HepG2 (cell line): ENCODE measurements around the gene CD19. TPM values are rescaled to one million over a fixed set of nuclear protein-coding genes. Genes with fewer than 3 reads are reported as not detected.
A peak's percentile ranks its signal among the peaks of the same experiment; 100 is the strongest.

Source experiments
- CREB1 ChIP-seq, 2 experiments: fragments of 450-650 bp in 1 of 2; IDR thresholded peaks; 2 replicates each; pipeline ENCODE4 v1.6.1; 2016 to 2017; ENCODE audit warnings: control low read depth in 1 of 2, mild to moderate bottlenecking in 1 of 2, missing compliant biosample characterization in 1 of 2, missing genetic modification characterization in 1 of 2
- MLXIP ChIP-seq: sonication (generic); formaldehyde crosslinking; IDR thresholded peaks from 2 replicates; pipeline ENCODE4 v1.9.0; 2021; ENCODE audit warnings: missing genetic modification reagents, borderline replicate concordance
- ZFX ChIP-seq: sonication (generic); formaldehyde crosslinking; IDR thresholded peaks from 2 replicates; pipeline ENCODE4 v1.4.0; 2020; ENCODE audit warnings: mild to moderate bottlenecking, low read depth, missing genetic modification reagents, moderate library complexity
- ZNF800 ChIP-seq: sonication (generic); formaldehyde crosslinking; IDR thresholded peaks from 2 replicates; pipeline ENCODE4 v1.4.0; 2020; ENCODE audit warnings: missing genetic modification reagents
- polyA plus RNA-seq, 8 experiments: library from polyadenylated mRNA; depleted of rRNA in 3 of 8; stranded (reverse) in 7 of 8; unstranded in 1 of 8; fragments of >200 nt; fragmentation: Illumina TruSeq in 4 of 8; extraction: Trizol in 4 of 8; gene quantifications; 2 replicates each; pipeline versions ENCODE4 v1.2.1 to v1.2.3, GENCODE V29; 2011 to 2016; ENCODE audit warnings: low read depth in 4 of 8, missing spikeins in 1 of 8, mixed read lengths in 1 of 8; ENCODE audit not compliant: insufficient read depth in 1 of 8
- total RNA-seq, 5 experiments: library from RNA; depleted of rRNA; stranded (reverse); fragments of >200 nt; fragmentation: Illumina TruSeq; extraction: Trizol; gene quantifications; 2 replicates each; pipeline ENCODE4 v1.2.3, GENCODE V29; 2016; ENCODE audit warnings: low read depth in 1 of 5
- TF ChIP-seq, protein P1 (sequence below), 2 experiments: sonication (generic) in 1 of 2; formaldehyde crosslinking in 1 of 2; IDR thresholded peaks; 2 replicates each; pipeline versions ENCODE4 v1.4.0 to v1.6.1; 2018 to 2020; ENCODE audit warnings: missing genetic modification reagents in 2 of 2, borderline replicate concordance in 1 of 2, low read depth in 1 of 2, mild to moderate bottlenecking in 1 of 2, missing biosample characterization in 1 of 2
- TF ChIP-seq, protein P2 (sequence below): sonication (generic); formaldehyde crosslinking; IDR thresholded peaks from 2 replicates; pipeline ENCODE4 v1.5.0; 2020; ENCODE audit warnings: mild to moderate bottlenecking, missing genetic modification reagents, borderline replicate concordance

The CD19 gene
- total and polyA plus RNA-seq, 2 of the 13 experiments (the other 11 are each of a cell fraction or from before 2014, with no cell fraction given): 0.55 to 1.1 TPM

- TF ChIP-seq ZFX (CRISPR knock-in tag) (peak; percentile 91), ZNF800 (CRISPR knock-in tag) (peak; percentile 60; the same call in 1 of the 2 replicates), MLXIP (CRISPR knock-in tag) (no peak), CREB1 (IDR thresholded peaks at IDR 0.05) (no peak), CREB1 (CRISPR knock-in tag; IDR thresholded peaks at IDR 0.05) (no peak)
- TF ChIP-seq, protein P1, sequence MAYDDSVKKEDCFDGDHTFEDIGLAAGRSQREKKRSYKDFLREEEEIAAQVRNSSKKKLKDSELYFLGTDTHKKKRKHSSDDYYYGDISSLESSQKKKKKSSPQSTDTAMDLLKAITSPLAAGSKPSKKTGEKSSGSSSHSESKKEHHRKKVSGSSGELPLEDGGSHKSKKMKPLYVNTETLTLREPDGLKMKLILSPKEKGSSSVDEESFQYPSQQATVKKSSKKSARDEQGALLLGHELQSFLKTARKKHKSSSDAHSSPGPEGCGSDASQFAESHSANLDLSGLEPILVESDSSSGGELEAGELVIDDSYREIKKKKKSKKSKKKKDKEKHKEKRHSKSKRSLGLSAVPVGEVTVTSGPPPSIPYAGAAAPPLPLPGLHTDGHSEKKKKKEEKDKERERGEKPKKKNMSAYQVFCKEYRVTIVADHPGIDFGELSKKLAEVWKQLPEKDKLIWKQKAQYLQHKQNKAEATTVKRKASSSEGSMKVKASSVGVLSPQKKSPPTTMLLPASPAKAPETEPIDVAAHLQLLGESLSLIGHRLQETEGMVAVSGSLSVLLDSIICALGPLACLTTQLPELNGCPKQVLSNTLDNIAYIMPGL (CRISPR knock-in tag; IDR thresholded peaks at IDR 0.05; ENCODE audit: borderline replicate concordance in 1 of 2, low read depth in 1 of 2): peak; percentile 74 to 86
- TF ChIP-seq, protein P2, sequence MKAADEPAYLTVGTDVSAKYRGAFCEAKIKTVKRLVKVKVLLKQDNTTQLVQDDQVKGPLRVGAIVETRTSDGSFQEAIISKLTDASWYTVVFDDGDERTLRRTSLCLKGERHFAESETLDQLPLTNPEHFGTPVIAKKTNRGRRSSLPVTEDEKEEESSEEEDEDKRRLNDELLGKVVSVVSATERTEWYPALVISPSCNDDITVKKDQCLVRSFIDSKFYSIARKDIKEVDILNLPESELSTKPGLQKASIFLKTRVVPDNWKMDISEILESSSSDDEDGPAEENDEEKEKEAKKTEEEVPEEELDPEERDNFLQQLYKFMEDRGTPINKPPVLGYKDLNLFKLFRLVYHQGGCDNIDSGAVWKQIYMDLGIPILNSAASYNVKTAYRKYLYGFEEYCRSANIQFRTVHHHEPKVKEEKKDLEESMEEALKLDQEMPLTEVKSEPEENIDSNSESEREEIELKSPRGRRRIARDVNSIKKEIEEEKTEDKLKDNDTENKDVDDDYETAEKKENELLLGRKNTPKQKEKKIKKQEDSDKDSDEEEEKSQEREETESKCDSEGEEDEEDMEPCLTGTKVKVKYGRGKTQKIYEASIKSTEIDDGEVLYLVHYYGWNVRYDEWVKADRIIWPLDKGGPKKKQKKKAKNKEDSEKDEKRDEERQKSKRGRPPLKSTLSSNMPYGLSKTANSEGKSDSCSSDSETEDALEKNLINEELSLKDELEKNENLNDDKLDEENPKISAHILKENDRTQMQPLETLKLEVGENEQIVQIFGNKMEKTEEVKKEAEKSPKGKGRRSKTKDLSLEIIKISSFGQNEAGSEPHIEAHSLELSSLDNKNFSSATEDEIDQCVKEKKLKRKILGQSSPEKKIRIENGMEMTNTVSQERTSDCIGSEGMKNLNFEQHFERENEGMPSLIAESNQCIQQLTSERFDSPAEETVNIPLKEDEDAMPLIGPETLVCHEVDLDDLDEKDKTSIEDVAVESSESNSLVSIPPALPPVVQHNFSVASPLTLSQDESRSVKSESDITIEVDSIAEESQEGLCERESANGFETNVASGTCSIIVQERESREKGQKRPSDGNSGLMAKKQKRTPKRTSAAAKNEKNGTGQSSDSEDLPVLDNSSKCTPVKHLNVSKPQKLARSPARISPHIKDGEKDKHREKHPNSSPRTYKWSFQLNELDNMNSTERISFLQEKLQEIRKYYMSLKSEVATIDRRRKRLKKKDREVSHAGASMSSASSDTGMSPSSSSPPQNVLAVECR (CRISPR knock-in tag): peak; percentile 53
Measured at GRCh38 chr16:28925386-28926228, 6.2 kb upstream of the CD19 start (continued).
